Left lung (tissue), 10 donors: ENCODE measurements around the gene OR2T5. TPM values are rescaled to one million over a fixed set of nuclear protein-coding genes. Genes with fewer than 3 reads are reported as not detected.
"Not testable (repeated sequence)": the region's sequence is repeated elsewhere in the genome, so short reads cannot be mapped to it uniquely, and the experiment has no call there.

ENCODE experiments used
- ATAC-seq: fragments of 200-7000 bp; cut with Tn5 transposase; one replicate; pipeline ENCODE4 v1.9.1; 2020; ENCODE audit warnings: moderate library complexity
- DNase-seq, 4 donors: peaks; one replicate each; pipeline ENCODE4 v3.0.0-alpha.2; 2013 to 2020
- H3K27ac ChIP-seq, 2 donors: fragments of 200-600 bp; sonication (generic) in 1 of 2; one replicate each; pipeline versions ENCODE4 v1.5.0 to v1.8.0; 2020 to 2021
- H3K27me3 ChIP-seq, 2 donors: fragments of 200-600 bp; sonication (generic) in 1 of 2; one replicate each; pipeline versions ENCODE4 v1.5.0 to v1.8.0; 2020 to 2021
- H3K36me3 ChIP-seq, 2 donors: fragments of 200-600 bp; sonication (generic) in 1 of 2; one replicate each; pipeline versions ENCODE4 v1.5.0 to v1.8.0; 2020 to 2021
- H3K4me1 ChIP-seq, 2 donors: fragments of 200-600 bp; one replicate each; pipeline ENCODE4 v1.8.0; 2021
- H3K4me3 ChIP-seq, 2 donors: fragments of 200-600 bp; sonication (generic) in 1 of 2; one replicate each; pipeline versions ENCODE4 v1.5.0 to v1.8.0; 2020 to 2021; ENCODE audit warnings: mild to moderate bottlenecking in 1 of 2
- H3K9me3 ChIP-seq, 2 donors: fragments of 200-600 bp; sonication (generic) in 1 of 2; one replicate each; pipeline versions ENCODE4 v1.5.0 to v1.8.0; 2020 to 2021
- CTCF ChIP-seq, 2 donors: fragments of 200-600 bp; sonication (generic) in 1 of 2; IDR thresholded peaks; one replicate each; pipeline versions ENCODE4 v1.5.0 to v1.8.0; 2021; ENCODE audit warnings: antibody characterized with exemption in 2 of 2
- intact Hi-C, 2 donors: fragments of 100-400 bp; cut with DNase I; formaldehyde crosslinking; loops; one replicate each; pipeline versions ENCODE4 v1.11.2 to v1.14.2; 2022
- polyA plus RNA-seq, 6 donors: library from polyadenylated mRNA; unstranded; fragments of 120-200 nt; gene quantifications; one replicate each; pipeline ENCODE4 v1.2.1, GENCODE V29; 2013; ENCODE audit not compliant: insufficient read length in 6 of 6
- total RNA-seq, 2 donors: library from RNA; stranded (reverse); fragmentation: NEBNext Ultra II Directional; extraction: Animal tissue kit (Norgen Biotek cat#: 25700); gene quantifications; one replicate each; pipeline ENCODE4 v1.2.1, GENCODE V29; 2021
- donor health status: DM: no; HTN: yes; CAD: no.
- donor health status: DM: no; HTN: no; CAD: no.

The OR2T5 gene
- total and polyA plus RNA-seq, 8 donors: not detected

- ATAC-seq, H3K4me3 ChIP-seq, H3K36me3 ChIP-seq, intact Hi-C loops, H3K9me3 ChIP-seq, DNase-seq, H3K4me1 ChIP-seq, H3K27ac ChIP-seq, H3K27me3 ChIP-seq: not testable (repeated sequence)
Measured at GRCh38 chr1:248459117-248459516, 29.3 kb upstream of the OR2T5 start.

- intact Hi-C loops: no loop called here
- Histone ChIP-seq H3K27me3 (no peaks in the 10 kb centered on the region), H3K9me3 (no peaks in the 10 kb centered on the region), H3K4me3 (no peak overlapping the region), H3K4me1 (no peaks in the 10 kb centered on the region), H3K36me3 (no peaks in the 10 kb centered on the region), H3K27ac (no peak overlapping the region)
- DNase-seq (no peak), ATAC-seq (no peak)
- TF ChIP-seq CTCF (IDR thresholded peaks at IDR 0.05): no peak
Measured at GRCh38 chr1:248471154-248471553, 17.2 kb upstream of the OR2T5 start.

GRCh38 chr1:248472111-248472510, 16.3 kb upstream of the OR2T5 start:
- not testable (repeated sequence) for H3K4me1 ChIP-seq, H3K36me3 ChIP-seq, H3K4me3 ChIP-seq

GRCh38 chr1:248473051-248473450, 15.3 kb upstream of the OR2T5 start, which contains the start of gene OR2T3:
Gene OR2T3, plus strand, starts transcription at chr1:248473351. Its CDS starts 0 bp downstream, at chr1:248473351.
- H3K27me3 ChIP-seq, DNase-seq, H3K4me1 ChIP-seq, H3K4me3 ChIP-seq, H3K36me3 ChIP-seq, intact Hi-C loops, H3K27ac ChIP-seq, ATAC-seq, H3K9me3 ChIP-seq: not testable (repeated sequence)

More at GRCh38 chr1:248472111-248472510, 16.3 kb upstream of the OR2T5 start:
- H3K27ac ChIP-seq, DNase-seq, ATAC-seq, H3K9me3 ChIP-seq, H3K27me3 ChIP-seq, intact Hi-C loops: not testable (repeated sequence)

- H3K36me3 ChIP-seq, H3K4me3 ChIP-seq, H3K9me3 ChIP-seq, H3K27me3 ChIP-seq, ATAC-seq, DNase-seq, H3K27ac ChIP-seq, intact Hi-C loops, H3K4me1 ChIP-seq: not testable (repeated sequence)
Measured at GRCh38 chr1:248475660-248476059, 12.7 kb upstream of the OR2T5 start.

- H3K36me3 ChIP-seq, ATAC-seq, intact Hi-C loops, DNase-seq, H3K27ac ChIP-seq, H3K4me1 ChIP-seq, H3K9me3 ChIP-seq, H3K4me3 ChIP-seq, H3K27me3 ChIP-seq: not testable (repeated sequence)
Measured at GRCh38 chr1:248481686-248482579, 6.5 kb upstream of the OR2T5 start.

- H3K4me1 ChIP-seq, H3K27ac ChIP-seq, H3K9me3 ChIP-seq, H3K4me3 ChIP-seq, DNase-seq, H3K36me3 ChIP-seq, intact Hi-C loops, ATAC-seq, H3K27me3 ChIP-seq: not testable (repeated sequence)
Measured at GRCh38 chr1:248496661-248497060, 8.3 kb downstream of the OR2T5 start.

- H3K9me3 ChIP-seq, H3K36me3 ChIP-seq, H3K4me1 ChIP-seq, H3K4me3 ChIP-seq, ATAC-seq, intact Hi-C loops, H3K27ac ChIP-seq, DNase-seq, H3K27me3 ChIP-seq: not testable (repeated sequence)
Measured at GRCh38 chr1:248500305-248501035, 12.1 kb downstream of the OR2T5 start.

GRCh38 chr1:248507773-248508172, 19.4 kb downstream of the OR2T5 start, which contains the start of gene OR2G6:
Gene OR2G6, plus strand, starts transcription at chr1:248508073. Its CDS starts 13,574 bp downstream, at chr1:248521647.
- H3K36me3 ChIP-seq, H3K27me3 ChIP-seq, intact Hi-C loops, H3K9me3 ChIP-seq, DNase-seq, ATAC-seq, H3K4me1 ChIP-seq, H3K4me3 ChIP-seq, H3K27ac ChIP-seq: not testable (repeated sequence)

GRCh38 chr1:248510217-248510616, 21.8 kb downstream of the OR2T5 start:
- H3K27ac ChIP-seq, H3K4me1 ChIP-seq, H3K4me3 ChIP-seq, DNase-seq, H3K9me3 ChIP-seq, H3K27me3 ChIP-seq, intact Hi-C loops, H3K36me3 ChIP-seq, ATAC-seq: not testable (repeated sequence)
